Stimulated activated CD8-positive, alpha-beta memory T cell treated with anti-CD3 and anti-CD28 coated beads, Interleukin-15, amount 100 ng/mL, for 1 hour (primary cell): ENCODE data around the gene AGTPBP1.
"Not testable (repeated sequence)": the region's sequence is repeated elsewhere in the genome, so short reads cannot be mapped to it uniquely, and the experiment has no call there.

Experiments used
- DNase-seq: peaks from one replicate; pipeline ENCODE4 v3.0.0-alpha.2; 2020; ENCODE audit warnings: low read depth

Gene AGTPBP1

GRCh38 chr9:85631809-85632208 lies 109.9 kb downstream of the AGTPBP1 start:
- DNase-seq, result no peak

GRCh38 chr9:85630676-85631075 lies 111.1 kb downstream of the AGTPBP1 start:
- no peak for DNase-seq

DNA sequence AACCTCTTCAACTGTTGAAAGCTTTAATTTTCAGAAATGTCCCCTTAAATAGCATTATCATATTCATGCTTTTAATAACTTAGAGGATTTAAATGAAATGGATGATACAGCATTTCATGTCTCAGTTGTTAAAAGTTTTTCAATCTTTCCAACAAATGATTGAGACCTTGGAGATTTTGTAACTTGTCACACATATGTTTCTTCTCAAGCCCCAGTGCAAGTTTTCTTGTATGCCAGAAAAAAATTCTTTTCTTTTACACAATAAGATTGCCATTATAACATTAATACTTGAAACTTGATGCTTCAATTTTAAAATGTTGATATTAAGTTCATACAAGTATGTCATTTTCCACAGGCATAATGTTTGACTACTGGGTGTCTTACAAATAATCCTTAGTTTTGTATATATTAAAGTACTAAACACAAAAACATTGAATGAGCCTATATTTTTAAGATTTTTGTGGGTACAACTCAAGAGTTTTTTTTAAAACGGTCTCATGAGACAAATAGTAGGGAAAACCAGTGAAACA lies 124.5 kb downstream of the AGTPBP1 start:
- DNase-seq, result no peak

DNA sequence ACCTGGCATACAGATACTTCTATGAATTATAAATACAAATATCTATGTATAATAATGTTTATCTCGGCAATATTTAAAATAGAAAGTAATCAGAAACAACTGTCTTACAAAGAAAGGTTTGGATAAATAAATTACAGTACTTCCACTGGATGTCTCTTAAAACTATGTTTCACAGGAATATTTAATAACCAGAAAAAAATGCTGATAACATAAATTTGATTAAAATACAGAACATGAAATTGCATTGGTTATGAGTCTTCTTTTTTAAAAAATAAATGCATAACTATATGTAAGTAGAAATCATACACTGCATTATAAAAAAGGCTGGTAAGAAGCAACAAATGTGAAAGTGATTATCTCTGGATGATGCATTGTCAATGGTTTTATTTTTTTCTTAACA lies 126.0 kb downstream of the AGTPBP1 start:
- no peak for DNase-seq

DNA sequence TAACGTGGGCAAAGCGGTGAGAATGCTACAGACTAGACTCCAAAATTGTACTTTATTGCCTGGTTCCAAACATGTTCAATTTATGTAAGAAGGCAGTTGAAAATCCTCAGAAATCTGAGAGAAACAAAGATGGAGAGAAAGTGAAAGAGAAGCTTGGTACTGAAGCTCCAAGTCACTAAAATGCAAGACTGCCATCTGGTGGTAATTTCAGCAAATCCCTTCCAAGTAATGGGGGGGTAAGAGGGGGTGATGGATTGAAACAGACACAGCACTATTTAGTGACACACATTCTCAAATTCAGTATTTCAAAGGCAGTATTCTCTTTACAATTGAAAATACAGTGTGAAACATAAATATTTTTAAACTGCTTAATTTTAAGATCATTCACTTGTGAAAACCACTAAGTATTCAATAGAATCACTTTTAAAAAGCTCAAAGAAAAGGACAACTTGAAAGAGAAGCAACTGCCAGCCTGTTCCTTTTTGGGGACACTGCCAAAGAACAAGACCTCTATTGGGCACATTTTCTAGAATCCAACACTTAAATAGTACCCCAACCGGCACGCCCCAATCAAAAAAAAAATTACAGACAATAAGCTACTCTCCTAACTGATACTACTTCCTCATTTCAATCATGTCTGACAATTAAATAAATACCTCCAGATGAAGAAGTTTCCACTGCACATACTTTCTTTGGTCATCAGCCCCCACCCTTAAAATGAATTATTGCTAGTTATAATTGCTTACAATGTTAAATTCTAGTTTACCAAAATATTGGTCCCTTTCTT lies 131.5 kb downstream of the AGTPBP1 start:
- no peak for DNase-seq

- no peak for DNase-seq
Measured at GRCh38 chr9:85605905-85606304, 135.8 kb downstream of the AGTPBP1 start.

DNA sequence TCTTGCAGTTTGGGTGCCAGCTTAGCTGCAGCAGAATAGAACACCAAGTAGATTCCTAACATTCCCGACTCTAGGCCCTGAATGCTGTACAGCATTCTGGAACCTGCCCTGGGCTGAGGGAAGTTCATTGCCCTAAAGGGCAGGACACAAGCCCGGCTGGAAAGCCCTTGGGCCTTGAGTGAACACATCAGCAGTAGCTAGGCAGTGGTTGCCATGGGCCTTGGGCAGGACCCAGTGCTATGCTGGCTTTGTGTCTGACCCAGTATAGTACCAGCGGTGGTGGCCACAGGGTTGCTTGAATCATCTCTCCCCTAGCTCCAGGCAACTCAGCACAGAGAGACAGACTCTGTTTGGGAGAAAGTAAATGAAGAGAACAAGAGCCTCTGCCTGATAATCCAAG lies 137.8 kb downstream of the AGTPBP1 start:
- DNase-seq, result no peak

DNA sequence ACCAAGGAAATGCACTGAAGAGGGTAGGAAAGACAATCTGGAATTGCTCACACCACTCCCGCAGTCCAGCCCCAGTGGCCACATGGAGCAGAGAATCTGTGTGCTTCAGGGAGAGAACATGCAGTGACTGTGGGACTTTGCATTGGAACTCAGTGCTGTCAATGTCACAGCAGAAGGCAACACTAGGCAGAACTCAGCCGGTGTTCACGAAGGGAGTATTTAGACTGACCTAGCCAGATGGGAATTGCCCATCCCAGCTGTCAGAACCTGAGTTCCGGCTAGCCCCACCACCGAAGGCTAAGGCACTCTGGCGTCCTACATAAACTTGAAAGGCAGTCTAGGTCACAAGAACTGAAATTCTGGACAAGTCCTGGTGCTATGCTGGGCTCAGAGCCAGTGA lies 139.0 kb downstream of the AGTPBP1 start:
- DNase-seq, result no peak

DNA sequence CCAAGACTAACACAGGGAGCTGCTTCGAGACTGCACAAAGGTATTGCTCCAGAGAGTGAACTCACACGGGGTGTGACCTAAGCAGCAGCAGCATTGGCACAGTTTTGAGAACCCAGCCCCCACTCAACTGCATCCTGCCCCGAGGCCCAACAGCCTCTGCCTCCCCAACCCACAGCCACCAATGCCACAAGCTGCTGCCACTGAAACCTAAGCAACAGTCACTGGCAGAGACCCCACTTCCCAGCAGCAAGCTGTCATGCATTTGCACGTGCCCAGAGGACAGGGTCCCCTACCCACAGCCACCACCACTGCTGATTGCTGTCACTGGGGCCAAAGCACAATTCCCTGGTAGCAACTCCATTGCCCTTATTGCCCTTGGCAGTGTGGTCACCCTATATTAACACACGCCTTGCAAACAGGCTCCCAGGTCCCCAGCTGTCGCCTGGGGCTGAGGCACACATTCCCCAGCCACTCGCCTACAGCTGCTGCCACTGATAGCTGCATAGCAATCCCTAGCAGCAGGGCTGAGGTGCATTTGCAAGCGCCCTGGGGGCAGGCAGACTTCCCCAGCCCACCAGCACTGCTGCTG lies 141.0 kb downstream of the AGTPBP1 start:
- no peak for DNase-seq

DNA sequence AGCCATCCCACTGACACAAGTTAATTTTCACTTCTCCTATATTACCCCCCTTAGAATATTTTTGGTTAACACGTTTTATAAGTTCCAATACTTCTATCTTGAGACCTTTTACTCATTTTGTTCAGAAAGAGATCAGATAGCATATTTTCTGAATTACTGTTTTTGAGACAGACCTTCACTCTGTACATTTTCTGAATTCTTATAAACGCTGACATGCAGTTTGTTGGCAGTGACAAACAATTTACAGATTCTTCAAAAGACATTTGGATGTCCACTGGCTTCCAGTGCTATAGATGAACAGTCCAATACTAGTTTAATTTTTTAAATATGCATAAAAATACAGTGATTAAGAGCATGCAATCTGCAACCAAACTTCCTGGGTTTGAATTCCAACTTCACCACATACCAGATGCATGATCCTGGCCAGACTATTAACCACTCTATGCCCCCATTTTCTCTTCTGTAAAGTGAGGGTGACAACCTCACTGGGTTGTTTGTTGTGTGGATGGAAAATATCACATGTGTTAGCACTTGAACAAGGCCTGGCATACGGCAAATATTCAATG lies 142.1 kb downstream of the AGTPBP1 start:
- DNase-seq, result no peak

GRCh38 chr9:85594316-85594715 lies 147.4 kb downstream of the AGTPBP1 start:
- no peak for DNase-seq

DNA sequence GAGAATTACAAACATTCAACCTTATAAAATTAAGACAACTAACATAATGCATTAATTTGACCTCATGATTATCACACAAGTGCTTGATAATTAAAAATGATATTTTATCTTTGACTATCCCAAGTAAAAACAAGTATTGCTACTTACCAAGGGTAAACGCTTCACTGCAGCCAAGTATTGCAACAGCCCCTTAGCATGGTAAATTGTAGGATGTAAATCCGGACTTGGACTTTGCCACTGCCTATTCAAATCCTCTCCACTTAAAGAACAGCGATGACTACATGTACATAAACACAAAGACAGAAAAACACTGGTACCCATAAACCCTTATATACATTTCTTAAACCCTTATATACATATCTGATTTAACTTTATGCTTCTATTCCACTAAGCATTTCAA lies 155.1 kb downstream of the AGTPBP1 start:
- DNase-seq, result no peak

- DNase-seq, result no peak
Measured at GRCh38 chr9:85577353-85577952, 164.3 kb downstream of the AGTPBP1 start.

DNA sequence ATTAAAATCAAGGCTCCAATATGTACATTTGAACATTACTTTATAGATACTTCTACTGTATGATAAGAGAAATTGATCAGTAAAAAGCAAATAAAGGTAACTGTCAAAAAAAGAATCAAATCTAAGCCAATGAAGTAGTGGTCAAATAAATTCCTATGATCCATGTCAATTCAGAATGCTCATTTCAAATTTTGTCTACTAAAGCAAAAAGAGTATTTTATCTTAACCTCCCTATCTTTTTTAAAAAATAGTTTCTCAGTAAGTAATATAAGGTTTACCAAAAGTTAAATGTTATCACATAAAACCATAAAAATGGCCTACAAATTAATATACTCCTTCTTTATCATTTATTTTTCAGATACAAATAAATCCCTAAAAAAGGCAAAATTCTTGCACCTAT lies 165.9 kb downstream of the AGTPBP1 start:
- DNase-seq, result no peak

DNA sequence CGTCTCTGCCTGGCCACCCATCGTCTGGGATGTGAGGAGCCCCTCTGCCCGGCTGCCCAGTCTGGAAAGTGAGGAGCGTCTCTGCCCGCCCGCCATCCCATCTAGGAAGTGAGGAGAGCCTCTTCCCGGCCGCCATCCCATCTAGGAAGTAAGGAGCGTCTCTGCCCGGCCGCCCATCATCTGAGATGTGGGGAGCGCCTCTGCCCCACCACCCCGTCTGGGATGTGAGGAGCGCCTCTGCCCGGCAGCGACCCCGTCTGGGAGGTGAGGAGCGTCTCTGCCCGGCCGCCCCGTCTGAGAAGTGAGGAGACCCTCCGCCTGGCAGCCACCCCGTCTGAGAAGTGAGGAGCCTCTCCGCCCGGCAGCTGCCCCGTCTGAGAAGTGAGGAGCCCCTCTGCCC lies 168.2 kb downstream of the AGTPBP1 start:
- not testable (repeated sequence) for DNase-seq

DNA sequence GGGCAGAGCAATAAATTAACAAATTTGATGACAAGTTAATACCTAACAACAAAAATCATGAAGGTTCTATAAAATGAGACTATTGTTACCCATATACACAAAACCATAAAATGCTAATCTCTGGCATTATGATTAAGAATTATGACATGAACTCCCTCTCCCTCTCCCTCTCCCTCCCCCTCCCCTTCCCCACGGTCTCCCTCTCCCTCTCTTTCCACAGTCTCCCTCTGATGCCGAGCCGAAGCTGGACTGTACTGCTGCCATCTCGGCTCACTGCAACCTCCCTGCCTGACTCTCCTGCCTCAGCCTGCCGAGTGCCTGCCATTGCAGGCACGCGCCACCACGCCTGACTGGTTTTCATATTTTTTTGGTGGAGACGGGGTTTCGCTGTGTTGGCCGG lies 168.8 kb downstream of the AGTPBP1 start:
- not testable (repeated sequence) for DNase-seq

GRCh38 chr9:85569988-85570387 lies 171.8 kb downstream of the AGTPBP1 start:
- no peak for DNase-seq

- no peak for DNase-seq
Measured at GRCh38 chr9:85559526-85559925, 182.2 kb downstream of the AGTPBP1 start.

- DNase-seq, result no peak
Measured at GRCh38 chr9:85554349-85554748, 187.4 kb downstream of the AGTPBP1 start.

GRCh38 chr9:85553475-85553874 lies 188.3 kb downstream of the AGTPBP1 start:
- no peak for DNase-seq

DNA sequence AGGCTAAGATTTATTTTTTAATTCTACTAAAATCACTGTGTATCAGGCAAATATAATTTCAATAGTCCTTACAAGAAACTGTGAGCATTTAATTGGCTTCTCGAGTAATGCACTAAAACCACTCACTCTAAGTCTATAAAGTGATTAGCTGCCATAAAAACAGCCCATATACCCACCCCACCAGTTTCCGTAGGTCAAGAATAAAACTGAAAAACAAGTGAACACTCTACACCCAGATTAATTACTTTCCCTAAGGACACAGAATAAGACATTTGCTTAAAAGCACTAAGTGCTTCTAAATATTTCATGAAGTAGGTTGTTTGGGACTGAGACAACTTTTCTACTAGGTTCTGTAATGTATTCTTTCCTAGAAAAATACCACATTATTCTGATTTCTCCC lies 194.2 kb downstream of the AGTPBP1 start:
- DNase-seq, result no peak

GRCh38 chr9:85543196-85543595 lies 198.6 kb downstream of the AGTPBP1 start:
- no peak for DNase-seq

- no peak for DNase-seq
Measured at GRCh38 chr9:85541876-85542275, 199.9 kb downstream of the AGTPBP1 start.
